ENCODE measurements around the gene JSRP1. TPM values are rescaled to one million over a fixed set of nuclear protein-coding genes. Genes with fewer than 3 reads are reported as not detected.
A peak's percentile ranks its signal among the peaks of the same experiment; 100 is the strongest.

Gene JSRP1
- total RNA-seq, 2 experiments from 2014 or later, result 1.5 to 15.9 TPM

DNA sequence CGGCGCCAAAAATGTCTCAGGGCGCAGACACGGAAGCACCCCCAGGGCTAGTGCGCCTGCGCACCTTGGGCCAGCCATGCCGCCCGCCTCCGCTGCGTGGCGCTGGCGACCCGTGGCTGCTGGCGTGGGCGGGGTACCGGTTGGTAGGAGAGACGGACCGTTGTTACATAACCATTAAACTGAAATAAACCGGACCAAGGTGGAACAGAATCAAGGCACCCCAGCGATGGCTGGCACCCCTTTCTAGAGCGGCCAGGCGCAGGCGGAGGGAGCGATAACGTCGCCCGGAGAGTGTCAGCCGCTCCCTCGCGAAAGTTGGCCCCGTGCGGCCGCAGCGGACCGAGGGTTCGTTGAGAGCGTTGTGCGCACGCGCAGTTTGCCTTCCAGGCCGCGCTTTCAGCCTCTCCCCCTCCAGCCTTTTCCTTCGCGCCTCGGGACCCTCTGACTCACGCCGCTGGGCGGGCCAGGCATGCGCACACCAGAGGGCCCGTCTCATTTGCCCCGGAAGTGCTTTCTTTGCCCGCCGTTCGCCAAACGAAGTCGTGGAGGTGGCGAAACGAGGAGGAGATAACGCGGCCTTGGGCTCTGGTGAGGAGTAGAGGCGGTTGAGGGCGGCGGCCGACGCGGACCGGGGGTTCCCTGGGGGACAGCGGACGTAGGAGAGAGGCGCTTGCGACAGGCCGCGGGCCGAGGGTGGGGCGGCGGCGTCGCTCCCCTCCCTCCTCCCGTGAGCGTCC is 19.7 kb downstream of the JSRP1 start, which contains the start of the genes PLEKHJ1 and SF3A2:
TSS of gene PLEKHJ1 (minus strand) at position 16 of the 737 bp plus-strand sequence. CDS start 81 bp downstream, outside the sequence.
TSS of gene SF3A2 (plus strand) at position 511 of the 737 bp plus-strand sequence. CDS start 6,595 bp downstream, outside the sequence.
- Histone ChIP-seq H3K27ac (ENCODE audit: low read depth, low read length, poor library complexity, severe bottlenecking) (peak within 1 kb of the TSS; percentile 75), H3K9me3 (ENCODE audit: low read length) (no peaks in the 10 kb centered on the region), H3K9me2 (ENCODE audit: insufficient read depth, low read length) (no peaks in the 10 kb centered on the region), H3K79me2 (ENCODE audit: insufficient read depth, low read depth, low read length) (peaks cover 72% of the 10 kb centered on the region), H3K4me3 (ENCODE audit: low read depth, low read length, poor library complexity, severe bottlenecking) (peak within 1 kb of the TSS; percentile 96), H3K36me3 (ENCODE audit: insufficient read depth, low read length) (peaks cover 81% of the 10 kb centered on the region), H4K20me1 (ENCODE audit: insufficient read depth, low read length) (peaks cover 46% of the 10 kb centered on the region), H2AFZ (ENCODE audit: low read length) (no peak within 1 kb of the TSS; the same call in 1 of the 2 replicates), H3K4me1 (ENCODE audit: insufficient read depth, low read length, poor library complexity, severe bottlenecking) (peaks cover 68% of the 10 kb centered on the region), H3K4me2 (ENCODE audit: low read length) (peak within 1 kb of the TSS; percentile 91)
- intact Hi-C loops (cut with micrococcal nuclease; ENCODE audit: unreplicated experiment), result loop anchor here (1.0 to 5.0 kb wide), 5 partner anchors 37 to 376 kb away; partner anchors contain the start of gene AP3D1
- TF ChIP-seq, protein P1, sequence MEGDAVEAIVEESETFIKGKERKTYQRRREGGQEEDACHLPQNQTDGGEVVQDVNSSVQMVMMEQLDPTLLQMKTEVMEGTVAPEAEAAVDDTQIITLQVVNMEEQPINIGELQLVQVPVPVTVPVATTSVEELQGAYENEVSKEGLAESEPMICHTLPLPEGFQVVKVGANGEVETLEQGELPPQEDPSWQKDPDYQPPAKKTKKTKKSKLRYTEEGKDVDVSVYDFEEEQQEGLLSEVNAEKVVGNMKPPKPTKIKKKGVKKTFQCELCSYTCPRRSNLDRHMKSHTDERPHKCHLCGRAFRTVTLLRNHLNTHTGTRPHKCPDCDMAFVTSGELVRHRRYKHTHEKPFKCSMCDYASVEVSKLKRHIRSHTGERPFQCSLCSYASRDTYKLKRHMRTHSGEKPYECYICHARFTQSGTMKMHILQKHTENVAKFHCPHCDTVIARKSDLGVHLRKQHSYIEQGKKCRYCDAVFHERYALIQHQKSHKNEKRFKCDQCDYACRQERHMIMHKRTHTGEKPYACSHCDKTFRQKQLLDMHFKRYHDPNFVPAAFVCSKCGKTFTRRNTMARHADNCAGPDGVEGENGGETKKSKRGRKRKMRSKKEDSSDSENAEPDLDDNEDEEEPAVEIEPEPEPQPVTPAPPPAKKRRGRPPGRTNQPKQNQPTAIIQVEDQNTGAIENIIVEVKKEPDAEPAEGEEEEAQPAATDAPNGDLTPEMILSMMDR (conservative IDR thresholded peaks at IDR 0.05; ENCODE audit: low read length), result peak; percentile 97
- TF ChIP-seq EZH2phosphoT487 (IDR thresholded peaks at IDR 0.05; ENCODE audit: borderline replicate concordance, low read depth, low read length), result no peak
- DNase-seq (ENCODE audit: low spot score), result peak; percentile 99
- POLR2A ChIA-PET, result no interaction called here
- no TSS peak for BruUV-seq (replicated peaks)
- CTCF ChIA-PET (ENCODE audit: unreplicated experiment), result interaction anchor here (0.6 kb wide), 1 partner anchor 252 kb away, joined by 3 read pairs; no protein-coding TSS in a partner anchor

DNA sequence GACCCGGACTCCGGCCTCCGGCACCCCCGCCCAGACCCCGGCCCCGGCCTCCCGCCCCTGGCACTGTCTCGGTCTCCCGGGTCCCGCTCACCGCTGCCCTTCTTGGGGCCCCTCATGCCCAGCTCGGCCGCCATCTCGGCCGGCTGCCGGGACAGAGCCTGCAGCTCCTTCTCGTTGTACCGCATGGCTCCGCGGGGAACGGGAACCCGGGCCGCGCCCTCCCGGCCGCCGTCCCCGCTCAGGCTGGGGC is 20.2 kb downstream of the JSRP1 start:
- peak overlapping the region; percentile 75 for H3K27ac ChIP-seq (ENCODE audit: low read depth, low read length, poor library complexity, severe bottlenecking)
- H3K9me3 ChIP-seq (ENCODE audit: low read length), result no peaks in the 10 kb centered on the region
- BruUV-seq (replicated peaks), result no TSS peak
- H3K36me3 ChIP-seq (ENCODE audit: insufficient read depth, low read length), result peaks cover 81% of the 10 kb centered on the region
- no peak overlapping the region; the same call in 1 of the 2 replicates for H2AFZ ChIP-seq (ENCODE audit: low read length)
- no peaks in the 10 kb centered on the region for H3K9me2 ChIP-seq (ENCODE audit: insufficient read depth, low read length)
- peaks cover 66% of the 10 kb centered on the region for H3K4me1 ChIP-seq (ENCODE audit: insufficient read depth, low read length, poor library complexity, severe bottlenecking)
- H3K4me2 ChIP-seq (ENCODE audit: low read length), result peak overlapping the region; percentile 91
- no peak for TF ChIP-seq EZH2phosphoT487 (IDR thresholded peaks at IDR 0.05; ENCODE audit: borderline replicate concordance, low read depth, low read length)
- TF ChIP-seq, protein P1 (conservative IDR thresholded peaks at IDR 0.05; ENCODE audit: low read length), result no peak
- no peak for DNase-seq (ENCODE audit: low spot score)
- ChIA-PET POLR2A (no interaction called here), CTCF (ENCODE audit: unreplicated experiment) (interaction anchor here (0.6 kb wide), 1 partner anchor 252 kb away, joined by 3 read pairs; no protein-coding TSS in a partner anchor)
- peak overlapping the region; percentile 96 for H3K4me3 ChIP-seq (ENCODE audit: low read depth, low read length, poor library complexity, severe bottlenecking)
- peaks cover 41% of the 10 kb centered on the region for H4K20me1 ChIP-seq (ENCODE audit: insufficient read depth, low read length)
- intact Hi-C loops (cut with micrococcal nuclease; ENCODE audit: unreplicated experiment), result loop anchor here (1.0 to 5.0 kb wide), 5 partner anchors 37 to 376 kb away; partner anchors contain the start of gene AP3D1
- peaks cover 67% of the 10 kb centered on the region for H3K79me2 ChIP-seq (ENCODE audit: insufficient read depth, low read depth, low read length)
